ENCODE data around the gene INTS14. TPM values are rescaled to one million over a fixed set of nuclear protein-coding genes. Genes with fewer than 3 reads are reported as not detected.

INTS14 gene
- 10 to 100 TPM; 44.1 to 90.8 (median 54.9) TPM for total RNA-seq

DNA sequence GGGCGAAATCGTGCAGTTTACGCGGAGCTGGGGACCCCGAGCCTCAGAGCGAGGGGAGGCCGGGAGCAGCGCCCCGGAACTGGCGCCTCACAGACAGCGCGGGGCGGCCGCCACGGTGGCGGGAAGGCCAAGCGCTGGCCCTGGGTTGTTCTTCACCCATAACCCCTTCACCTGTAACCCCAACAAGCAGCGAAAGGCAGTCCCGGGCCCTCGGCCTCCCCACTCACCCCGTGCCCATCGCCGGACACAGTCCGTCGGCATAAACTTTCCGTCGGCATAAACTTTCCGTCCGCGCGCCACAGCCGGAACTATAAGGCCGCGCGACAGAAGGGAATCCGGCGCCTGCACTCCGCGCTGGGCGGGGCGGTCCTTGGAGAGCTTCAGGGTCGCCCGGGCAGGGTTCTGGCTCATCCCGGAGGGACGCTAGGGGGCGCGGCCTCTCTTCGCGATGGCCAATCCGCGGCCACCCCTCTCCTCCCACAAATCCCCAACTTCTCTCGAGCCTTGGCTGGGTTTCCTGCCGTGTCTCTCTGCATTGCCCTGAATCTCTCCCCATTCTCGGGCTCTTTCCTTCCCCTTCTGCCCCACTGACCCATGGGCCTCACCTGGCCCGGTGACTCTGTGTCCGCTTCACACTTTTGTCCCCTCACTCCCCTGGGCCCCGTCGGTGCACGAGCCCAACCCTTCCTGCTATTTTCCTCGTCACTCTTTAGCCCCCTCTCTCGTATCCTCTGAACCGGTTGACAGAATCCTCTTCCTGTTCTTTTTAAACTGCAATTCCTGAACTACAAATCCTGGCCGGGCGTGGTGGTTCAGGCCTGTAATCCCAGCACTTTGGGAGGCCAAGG is at the start of gene INTS14:
INTS14 (minus strand) TSS at position 261 of the 848 bp plus-strand sequence. CDS start 3,751 bp downstream, outside the sequence.
- TF ChIP-seq, protein P1, sequence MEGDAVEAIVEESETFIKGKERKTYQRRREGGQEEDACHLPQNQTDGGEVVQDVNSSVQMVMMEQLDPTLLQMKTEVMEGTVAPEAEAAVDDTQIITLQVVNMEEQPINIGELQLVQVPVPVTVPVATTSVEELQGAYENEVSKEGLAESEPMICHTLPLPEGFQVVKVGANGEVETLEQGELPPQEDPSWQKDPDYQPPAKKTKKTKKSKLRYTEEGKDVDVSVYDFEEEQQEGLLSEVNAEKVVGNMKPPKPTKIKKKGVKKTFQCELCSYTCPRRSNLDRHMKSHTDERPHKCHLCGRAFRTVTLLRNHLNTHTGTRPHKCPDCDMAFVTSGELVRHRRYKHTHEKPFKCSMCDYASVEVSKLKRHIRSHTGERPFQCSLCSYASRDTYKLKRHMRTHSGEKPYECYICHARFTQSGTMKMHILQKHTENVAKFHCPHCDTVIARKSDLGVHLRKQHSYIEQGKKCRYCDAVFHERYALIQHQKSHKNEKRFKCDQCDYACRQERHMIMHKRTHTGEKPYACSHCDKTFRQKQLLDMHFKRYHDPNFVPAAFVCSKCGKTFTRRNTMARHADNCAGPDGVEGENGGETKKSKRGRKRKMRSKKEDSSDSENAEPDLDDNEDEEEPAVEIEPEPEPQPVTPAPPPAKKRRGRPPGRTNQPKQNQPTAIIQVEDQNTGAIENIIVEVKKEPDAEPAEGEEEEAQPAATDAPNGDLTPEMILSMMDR (IDR thresholded peaks at IDR 0.05), result peak; percentile 43 to 73 (median 65)
- peak; percentile 71 to 83 for TF ChIP-seq POLR2A (IDR thresholded peaks at IDR 0.05)
- DNase-seq, result peak; percentile 95 to 99 (median 98)

DNA sequence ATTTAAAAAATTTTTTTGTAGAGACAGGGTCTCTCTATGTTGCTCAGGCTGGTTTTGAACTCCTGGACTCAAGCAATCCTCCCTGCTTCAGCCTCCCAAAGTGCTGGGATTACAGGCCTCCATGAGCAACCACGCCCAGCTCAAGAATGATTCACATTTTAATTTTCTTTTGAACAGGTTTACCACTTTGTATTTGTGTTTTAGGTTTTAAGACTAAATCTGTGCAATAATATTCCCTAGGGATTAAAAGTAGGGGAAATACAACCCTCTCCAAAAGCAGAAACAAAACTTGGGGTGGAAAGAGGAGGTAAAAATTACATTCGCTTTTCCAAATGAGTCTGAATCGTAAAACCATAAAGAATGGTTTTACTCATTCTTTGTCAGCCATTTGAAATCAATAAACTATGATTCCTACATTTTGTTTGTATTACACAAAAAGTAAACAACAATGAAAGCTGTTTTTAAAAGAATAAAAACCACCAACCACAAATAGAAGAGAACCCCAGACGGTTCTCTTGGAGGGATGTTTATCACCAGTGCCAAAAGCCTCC is 48.6 kb upstream of the INTS14 start:
- no peak for DNase-seq
- Histone ChIP-seq H3K9me3 (no peaks in the 10 kb centered on the region), H3K36me3 (peaks cover 0 to 29% (median 0%) of the 10 kb centered on the region in 3 donors), H3K27ac (no peak overlapping the region), H3K4me3 (no peak overlapping the region), H3K4me1 (no peaks in the 10 kb centered on the region), H3K27me3 (no peaks in the 10 kb centered on the region)
- no peak for TF ChIP-seq POLR2A (IDR thresholded peaks at IDR 0.05)
- TF ChIP-seq, protein P1 (IDR thresholded peaks at IDR 0.05), result no peak

More for the DNA sequence above, at the start of gene INTS14:
- Histone ChIP-seq H3K9me3 (no peaks in the 10 kb centered on the region), H3K27me3 (no peaks in the 10 kb centered on the region), H3K36me3 (no peaks in the 10 kb centered on the region), H3K27ac (peak within 1 kb of the TSS; percentile 87 to 95 (median 90)), H3K4me1 (peaks cover 0 to 20% (median 14%) of the 10 kb centered on the region in 4 donors), H3K4me3 (peak within 1 kb of the TSS; percentile 68 to 88 (median 76))

DNA sequence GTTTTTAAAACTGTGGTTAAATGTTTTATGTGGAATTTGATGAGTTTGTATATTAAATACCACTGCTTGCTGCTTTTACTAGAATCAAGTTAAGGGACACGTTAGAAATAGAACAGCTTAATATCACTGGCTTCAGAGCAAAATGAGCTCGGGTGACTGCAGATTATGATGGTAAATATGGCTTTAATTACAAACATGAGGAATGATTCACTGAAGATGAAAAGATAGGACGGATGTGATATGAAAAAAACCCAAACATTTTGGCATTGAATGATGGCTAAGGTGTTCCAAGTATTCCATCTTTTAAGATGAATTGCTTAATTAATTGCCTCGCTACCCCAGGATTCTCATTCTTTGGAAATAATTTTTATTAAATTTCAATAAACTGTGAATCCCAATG is 44.5 kb upstream of the INTS14 start:
- Histone ChIP-seq H3K27me3 (no peaks in the 10 kb centered on the region), H3K4me1 (no peaks in the 10 kb centered on the region), H3K36me3 (peaks cover 0 to 14% (median 0%) of the 10 kb centered on the region in 3 donors), H3K9me3 (no peaks in the 10 kb centered on the region), H3K4me3 (no peak overlapping the region), H3K27ac (peak overlapping the region in 1 of 4 donors; percentile 27)
- TF ChIP-seq, protein P1 (IDR thresholded peaks at IDR 0.05), result no peak
- no peak for TF ChIP-seq POLR2A (IDR thresholded peaks at IDR 0.05)
- DNase-seq, result no peak

DNA sequence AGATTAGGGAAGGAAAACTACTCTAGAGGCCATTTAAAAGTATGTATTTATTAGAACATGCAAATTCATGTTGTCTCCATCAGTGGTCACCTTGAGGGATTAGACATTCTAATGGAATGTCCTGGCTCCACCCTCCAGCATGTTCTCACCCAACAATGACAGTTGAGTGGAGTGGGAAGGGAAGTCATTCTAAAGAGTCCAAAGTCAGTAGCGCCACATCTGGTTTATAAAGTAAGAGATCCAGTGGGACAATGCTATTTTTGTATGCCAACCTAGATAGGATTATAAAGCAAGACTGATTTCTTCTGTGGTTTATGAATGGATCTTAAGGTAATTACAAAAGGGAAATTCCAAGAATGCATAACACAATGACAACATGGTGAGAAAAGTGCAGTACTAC is 44.1 kb upstream of the INTS14 start:
- H3K27me3 ChIP-seq, result no peaks in the 10 kb centered on the region
- H3K27ac ChIP-seq, result peak overlapping the region in 1 of 4 donors; percentile 27
- peaks cover 0 to 14% (median 0%) of the 10 kb centered on the region in 3 donors for H3K36me3 ChIP-seq
- DNase-seq, result no peak
- no peak for TF ChIP-seq POLR2A (IDR thresholded peaks at IDR 0.05)
- TF ChIP-seq, protein P1 (IDR thresholded peaks at IDR 0.05), result no peak
- H3K9me3 ChIP-seq, result no peaks in the 10 kb centered on the region
- no peak overlapping the region for H3K4me3 ChIP-seq
- no peaks in the 10 kb centered on the region for H3K4me1 ChIP-seq

DNA sequence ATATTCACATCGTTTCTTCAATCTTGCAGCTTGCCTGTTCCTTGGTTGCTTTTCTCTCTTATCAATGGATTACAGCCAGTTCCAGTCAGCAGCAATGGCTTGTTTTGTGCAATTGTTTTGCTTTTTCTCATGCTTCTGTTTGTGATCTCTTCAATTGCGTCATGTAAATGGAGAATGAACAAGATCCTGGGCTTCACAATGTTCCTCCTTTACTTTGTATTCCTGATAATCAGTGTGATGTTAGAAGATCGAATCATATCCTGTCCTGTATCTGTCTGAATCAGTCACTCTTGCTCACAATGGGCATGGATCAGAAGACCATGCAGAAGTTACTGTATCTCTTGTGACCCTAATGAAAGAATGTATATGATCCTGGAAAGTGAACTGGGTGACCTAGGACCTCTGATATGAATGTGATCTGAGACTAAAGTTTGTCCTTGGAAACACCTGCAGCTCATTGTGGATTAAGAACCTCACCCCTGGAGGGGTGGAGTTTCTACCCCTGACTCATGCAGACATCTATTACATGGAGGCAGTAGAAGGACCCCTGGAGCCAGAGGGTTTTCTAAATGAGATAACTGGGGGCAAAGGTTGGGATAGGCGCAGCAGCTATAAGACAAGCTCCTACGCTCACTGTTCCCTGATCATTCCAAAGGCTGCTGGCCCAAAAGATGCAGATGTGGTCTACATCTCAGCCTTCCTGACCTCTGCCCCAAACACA is 43.0 kb upstream of the INTS14 start:
- TF ChIP-seq, protein P1 (IDR thresholded peaks at IDR 0.05), result no peak
- TF ChIP-seq POLR2A (IDR thresholded peaks at IDR 0.05), result no peak
- no peak for DNase-seq
- Histone ChIP-seq H3K4me1 (no peaks in the 10 kb centered on the region), H3K9me3 (no peaks in the 10 kb centered on the region), H3K27ac (peak overlapping the region in 1 of 4 donors; percentile 17), H3K4me3 (no peak overlapping the region), H3K27me3 (no peaks in the 10 kb centered on the region), H3K36me3 (peaks cover 0 to 14% (median 0%) of the 10 kb centered on the region in 3 donors)
